PFSK-1 (cell line): ENCODE results near the gene ABCC6.

ENCODE experiments used
- FOXP2 ChIP-seq: optimal IDR thresholded peaks from 2 replicates; pipeline ENCODE3; 2011; ENCODE audit warnings: borderline replicate concordance, control low read depth, inconsistent platforms; ENCODE audit not compliant: insufficient read depth; ENCODE audit errors: extremely low read length, extremely low read depth
- POLR2AphosphoS5 ChIP-seq: IDR thresholded peaks from 2 replicates; pipeline ENCODE4 v1.6.1; 2012; ENCODE audit warnings: low read depth, mild to moderate bottlenecking, control low read depth, low read length, moderate library complexity
- SIN3A ChIP-seq: IDR thresholded peaks from 2 replicates; pipeline ENCODE4 v1.6.1; 2012; ENCODE audit warnings: mild to moderate bottlenecking, low read length, moderate library complexity, borderline replicate concordance; ENCODE audit not compliant: insufficient read depth
- TAF1 ChIP-seq: IDR thresholded peaks from 2 replicates; pipeline ENCODE4 v1.6.1; 2012; ENCODE audit warnings: low read length, control low read depth, borderline replicate concordance; ENCODE audit not compliant: insufficient read depth
- TF ChIP-seq, protein P1 (sequence below), 2 experiments: IDR thresholded peaks; 2 replicates each; pipeline versions ENCODE4 v1.6.1 to v1.8.0; 2011 to 2012; ENCODE audit warnings: low read depth in 2 of 2, low read length in 2 of 2, control low read depth in 1 of 2, inconsistent platforms in 1 of 2, mild to moderate bottlenecking in 1 of 2, moderate library complexity in 1 of 2; ENCODE audit not compliant: insufficient read depth in 1 of 2

Gene ABCC6

DNA sequence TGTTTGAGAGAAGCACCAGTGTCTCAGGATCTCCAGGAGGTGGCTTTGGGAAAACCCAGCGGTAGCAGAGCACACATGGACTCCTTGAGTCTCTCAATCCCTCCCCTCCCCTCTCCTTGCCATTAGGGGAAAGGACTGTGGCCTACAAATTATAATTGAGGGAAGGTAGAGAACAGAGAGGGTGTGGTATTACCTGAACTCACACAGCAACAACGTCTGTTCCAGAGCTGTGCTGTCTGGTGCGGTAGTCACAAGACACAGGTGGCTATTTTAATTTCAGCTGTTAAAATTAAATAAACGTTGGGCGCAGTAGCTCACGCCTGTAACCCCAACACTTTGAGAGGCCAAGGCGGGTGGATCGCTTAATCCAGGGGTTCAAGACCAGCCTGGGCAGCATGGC, 110.2 kb downstream of the ABCC6 start:
- TF ChIP-seq TAF1 (no peak), FOXP2 (no peak), POLR2AphosphoS5 (no peak), SIN3A (no peak)
- TF ChIP-seq, protein P1, sequence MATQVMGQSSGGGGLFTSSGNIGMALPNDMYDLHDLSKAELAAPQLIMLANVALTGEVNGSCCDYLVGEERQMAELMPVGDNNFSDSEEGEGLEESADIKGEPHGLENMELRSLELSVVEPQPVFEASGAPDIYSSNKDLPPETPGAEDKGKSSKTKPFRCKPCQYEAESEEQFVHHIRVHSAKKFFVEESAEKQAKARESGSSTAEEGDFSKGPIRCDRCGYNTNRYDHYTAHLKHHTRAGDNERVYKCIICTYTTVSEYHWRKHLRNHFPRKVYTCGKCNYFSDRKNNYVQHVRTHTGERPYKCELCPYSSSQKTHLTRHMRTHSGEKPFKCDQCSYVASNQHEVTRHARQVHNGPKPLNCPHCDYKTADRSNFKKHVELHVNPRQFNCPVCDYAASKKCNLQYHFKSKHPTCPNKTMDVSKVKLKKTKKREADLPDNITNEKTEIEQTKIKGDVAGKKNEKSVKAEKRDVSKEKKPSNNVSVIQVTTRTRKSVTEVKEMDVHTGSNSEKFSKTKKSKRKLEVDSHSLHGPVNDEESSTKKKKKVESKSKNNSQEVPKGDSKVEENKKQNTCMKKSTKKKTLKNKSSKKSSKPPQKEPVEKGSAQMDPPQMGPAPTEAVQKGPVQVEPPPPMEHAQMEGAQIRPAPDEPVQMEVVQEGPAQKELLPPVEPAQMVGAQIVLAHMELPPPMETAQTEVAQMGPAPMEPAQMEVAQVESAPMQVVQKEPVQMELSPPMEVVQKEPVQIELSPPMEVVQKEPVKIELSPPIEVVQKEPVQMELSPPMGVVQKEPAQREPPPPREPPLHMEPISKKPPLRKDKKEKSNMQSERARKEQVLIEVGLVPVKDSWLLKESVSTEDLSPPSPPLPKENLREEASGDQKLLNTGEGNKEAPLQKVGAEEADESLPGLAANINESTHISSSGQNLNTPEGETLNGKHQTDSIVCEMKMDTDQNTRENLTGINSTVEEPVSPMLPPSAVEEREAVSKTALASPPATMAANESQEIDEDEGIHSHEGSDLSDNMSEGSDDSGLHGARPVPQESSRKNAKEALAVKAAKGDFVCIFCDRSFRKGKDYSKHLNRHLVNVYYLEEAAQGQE (IDR thresholded peaks at IDR 0.05; ENCODE audit: insufficient read depth in 1 of 2, low read depth in 2 of 2, low read length in 2 of 2) = no peak

DNA sequence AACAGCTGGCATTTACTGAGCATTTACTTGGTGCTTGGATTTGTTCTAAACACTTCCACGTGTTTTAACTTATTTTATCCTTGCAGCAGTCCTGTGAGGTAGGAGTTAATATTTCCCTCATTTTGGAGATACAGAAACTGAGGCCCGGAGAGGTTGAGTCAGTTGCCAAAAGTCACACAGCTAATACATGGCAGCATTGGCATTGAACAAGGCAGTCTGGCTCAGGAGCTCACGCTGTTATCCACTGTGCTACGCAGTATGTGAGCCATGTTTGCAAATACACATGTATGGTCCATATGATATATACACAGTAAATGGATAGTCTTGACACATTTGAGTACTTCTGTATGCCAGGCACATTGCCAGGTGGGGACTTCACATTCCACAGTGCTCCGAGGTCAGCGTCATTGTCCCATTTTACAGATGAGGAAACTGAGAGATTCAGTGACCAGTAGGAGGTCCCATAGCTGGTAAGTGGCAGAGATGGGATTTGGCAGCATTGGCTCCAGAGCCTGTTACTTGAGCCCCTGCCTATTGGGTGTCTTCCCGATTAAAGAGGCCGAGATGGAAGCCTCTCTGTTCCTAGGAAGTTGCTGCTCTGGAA, 110.7 kb downstream of the ABCC6 start:
- TF ChIP-seq FOXP2 = no peak
- TF ChIP-seq POLR2AphosphoS5 = no peak
- TF ChIP-seq, protein P1 (IDR thresholded peaks at IDR 0.05; ENCODE audit: insufficient read depth in 1 of 2, low read depth in 2 of 2, low read length in 2 of 2) = no peak
- no peak for TF ChIP-seq SIN3A
- no peak for TF ChIP-seq TAF1

DNA sequence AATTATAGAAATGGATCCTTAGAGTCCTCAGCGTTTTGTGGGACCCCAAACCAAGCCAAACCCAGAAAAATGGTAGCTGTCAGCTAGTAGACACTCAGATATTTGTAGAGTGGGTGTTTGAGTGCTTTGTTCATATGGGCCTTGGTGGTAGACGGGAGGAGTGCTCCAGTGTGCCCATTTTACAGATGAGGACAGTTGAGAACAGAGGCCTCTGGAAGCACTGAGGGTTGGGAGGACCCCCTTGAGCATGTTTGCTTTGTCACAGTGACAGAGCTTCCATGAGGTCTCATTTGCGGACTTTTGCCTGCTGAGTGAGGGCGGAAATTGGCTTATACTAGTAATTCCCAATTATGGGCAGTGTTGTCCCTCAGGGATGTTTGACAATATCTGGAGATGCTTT, 111.7 kb downstream of the ABCC6 start:
- no peak for TF ChIP-seq POLR2AphosphoS5
- TF ChIP-seq, protein P1 (IDR thresholded peaks at IDR 0.05; ENCODE audit: insufficient read depth in 1 of 2, low read depth in 2 of 2, low read length in 2 of 2) = no peak
- no peak for TF ChIP-seq SIN3A
- TF ChIP-seq TAF1 = no peak
- TF ChIP-seq FOXP2 = no peak

DNA sequence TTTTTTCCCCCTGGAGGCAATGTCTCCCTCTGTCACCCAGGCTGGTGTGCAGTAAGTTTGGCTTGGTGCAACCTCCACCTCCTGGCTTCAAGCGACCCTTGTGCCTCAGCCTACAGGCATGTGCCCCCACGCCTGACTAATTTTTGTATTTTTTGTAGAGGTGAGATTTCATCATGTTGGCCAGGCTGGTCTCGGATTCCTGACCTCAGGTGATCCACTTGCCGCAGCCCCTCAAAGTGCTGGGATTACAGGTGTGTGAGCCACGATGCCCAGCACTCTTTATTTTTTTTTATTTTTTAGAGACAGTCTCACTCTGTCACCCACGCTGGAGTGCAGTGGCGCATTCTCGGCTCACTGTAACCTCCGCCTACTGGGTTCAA, 113.2 kb downstream of the ABCC6 start:
- TF ChIP-seq TAF1 = no peak
- no peak for TF ChIP-seq SIN3A
- TF ChIP-seq, protein P1 (IDR thresholded peaks at IDR 0.05; ENCODE audit: insufficient read depth in 1 of 2, low read depth in 2 of 2, low read length in 2 of 2) = no peak
- no peak for TF ChIP-seq FOXP2
- TF ChIP-seq POLR2AphosphoS5 = no peak

DNA sequence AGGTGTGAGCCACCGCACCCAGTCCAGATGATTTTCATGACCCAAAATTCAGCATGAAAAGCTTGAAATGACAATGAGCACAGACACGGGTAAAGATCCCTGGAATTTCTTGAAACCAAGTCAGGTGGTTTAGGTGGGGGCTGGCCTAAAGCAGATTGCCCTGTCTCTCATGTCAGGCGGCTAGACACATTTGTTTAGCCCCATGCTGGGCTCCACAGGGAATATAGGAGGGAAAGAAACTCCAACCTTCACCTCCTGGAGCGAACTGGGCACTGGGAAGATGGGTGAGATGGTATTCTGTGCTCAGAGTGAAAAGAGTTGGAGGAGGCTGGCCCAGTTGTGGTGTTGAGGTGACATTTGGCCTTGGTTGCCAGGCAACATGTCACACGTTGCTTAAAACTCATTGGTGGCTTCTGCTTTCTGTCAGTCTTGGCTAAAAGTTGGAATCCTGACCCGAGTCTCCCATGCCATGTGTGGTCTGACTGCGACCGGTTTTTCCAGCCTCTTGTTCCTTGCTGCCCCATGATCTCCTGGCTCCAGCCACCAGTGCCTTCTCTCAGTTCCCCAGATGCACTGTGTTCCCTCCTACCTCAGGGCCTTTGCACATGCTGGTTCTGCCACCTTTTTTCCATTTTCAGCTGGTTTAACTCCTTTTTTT, 113.7 kb downstream of the ABCC6 start:
- TF ChIP-seq SIN3A = no peak
- no peak for TF ChIP-seq TAF1
- TF ChIP-seq, protein P1 (IDR thresholded peaks at IDR 0.05; ENCODE audit: insufficient read depth in 1 of 2, low read depth in 2 of 2, low read length in 2 of 2) = no peak
- TF ChIP-seq POLR2AphosphoS5 = no peak
